Mononuclear cell (primary cell): Measurements from ENCODE around the gene ITFG2. TPM values are rescaled to one million over a fixed set of nuclear protein-coding genes. Genes with fewer than 3 reads are reported as not detected.
"Not testable (repeated sequence)": the region's sequence is repeated elsewhere in the genome, so short reads cannot be mapped to it uniquely, and the experiment has no call there.

Source experiments
- H3K27me3 ChIP-seq: 2 replicates; pipeline ENCODE4 v1.6.0; 2011; ENCODE audit warnings: low read length, control low read depth; ENCODE audit not compliant: insufficient read depth
- H3K4me1 ChIP-seq: 2 replicates; pipeline ENCODE4 v1.5.1; 2011; ENCODE audit warnings: mild to moderate bottlenecking, low read length, control low read depth; ENCODE audit not compliant: insufficient read depth
- H3K4me3 ChIP-seq: 2 replicates; pipeline ENCODE4 v1.5.1; 2011; ENCODE audit warnings: mild to moderate bottlenecking, low read length, moderate library complexity
- H3K9me3 ChIP-seq: 2 replicates; pipeline ENCODE4 v1.5.1; 2011; ENCODE audit warnings: low read depth, mild to moderate bottlenecking, control low read depth, low read length
- total RNA-seq: library from RNA; depleted of rRNA; stranded (reverse); fragments of >200 nt; gene quantifications from one replicate; pipeline ENCODE4 v1.2.3, GENCODE V29; 2012

The ITFG2 gene
- total RNA-seq, 1 donor, result 29.7 TPM

GRCh38 chr12:2858334-2858733 is 45.9 kb downstream of the ITFG2 start:
- Histone ChIP-seq H3K4me3 (no peak overlapping the region), H3K4me1 (no peaks in the 10 kb centered on the region), H3K9me3 (no peaks in the 10 kb centered on the region), H3K27me3 (no peaks in the 10 kb centered on the region)

GRCh38 chr12:2858944-2859421 is 46.5 kb downstream of the ITFG2 start:
- no peaks in the 10 kb centered on the region for H3K9me3 ChIP-seq
- no peaks in the 10 kb centered on the region for H3K27me3 ChIP-seq
- H3K4me1 ChIP-seq, result no peaks in the 10 kb centered on the region
- no peak overlapping the region for H3K4me3 ChIP-seq

GRCh38 chr12:2860170-2860569 is 47.7 kb downstream of the ITFG2 start:
- H3K9me3 ChIP-seq, result no peaks in the 10 kb centered on the region
- no peak overlapping the region for H3K4me3 ChIP-seq
- H3K4me1 ChIP-seq, result no peaks in the 10 kb centered on the region
- no peaks in the 10 kb centered on the region for H3K27me3 ChIP-seq

GRCh38 chr12:2862876-2863275 is 50.4 kb downstream of the ITFG2 start:
- H3K9me3 ChIP-seq, result no peaks in the 10 kb centered on the region
- H3K4me3 ChIP-seq, result no peak overlapping the region
- H3K27me3 ChIP-seq, result no peaks in the 10 kb centered on the region
- no peaks in the 10 kb centered on the region for H3K4me1 ChIP-seq

- not testable (repeated sequence) for H3K9me3 ChIP-seq, H3K27me3 ChIP-seq, H3K4me3 ChIP-seq, H3K4me1 ChIP-seq
Observed at GRCh38 chr12:2863402-2863801, 50.9 kb downstream of the ITFG2 start.

- Histone ChIP-seq H3K4me1 (no peaks in the 10 kb centered on the region), H3K27me3 (no peaks in the 10 kb centered on the region), H3K4me3 (no peak overlapping the region), H3K9me3 (no peaks in the 10 kb centered on the region)
Observed at GRCh38 chr12:2864198-2864597, 51.7 kb downstream of the ITFG2 start.

GRCh38 chr12:2868986-2869632 is 56.6 kb downstream of the ITFG2 start:
- H3K4me3 ChIP-seq, H3K4me1 ChIP-seq, H3K9me3 ChIP-seq, H3K27me3 ChIP-seq: not testable (repeated sequence)

Other genes starting within 250 kb of the ITFG2 start
- gene FKBP4, start 17.7 kb upstream of the ITFG2 start, total RNA-seq, result 11.0 TPM
- gene NRIP2, start 22.4 kb downstream of the ITFG2 start, total RNA-seq, result not detected
- not detected for gene TEX52, start 44.4 kb downstream of the ITFG2 start, total RNA-seq
- gene FOXM1, start 64.5 kb downstream of the ITFG2 start, total RNA-seq, result 0.84 TPM
- gene RHNO1, start 64.6 kb downstream of the ITFG2 start, total RNA-seq, result 31.0 TPM
- gene TULP3, start 78.2 kb downstream of the ITFG2 start, total RNA-seq, result 4.4 TPM
- gene TEAD4, start 146.7 kb downstream of the ITFG2 start, total RNA-seq, result not detected